ENCODE measurements around the gene TXNRD1.

Gene TXNRD1

DNA sequence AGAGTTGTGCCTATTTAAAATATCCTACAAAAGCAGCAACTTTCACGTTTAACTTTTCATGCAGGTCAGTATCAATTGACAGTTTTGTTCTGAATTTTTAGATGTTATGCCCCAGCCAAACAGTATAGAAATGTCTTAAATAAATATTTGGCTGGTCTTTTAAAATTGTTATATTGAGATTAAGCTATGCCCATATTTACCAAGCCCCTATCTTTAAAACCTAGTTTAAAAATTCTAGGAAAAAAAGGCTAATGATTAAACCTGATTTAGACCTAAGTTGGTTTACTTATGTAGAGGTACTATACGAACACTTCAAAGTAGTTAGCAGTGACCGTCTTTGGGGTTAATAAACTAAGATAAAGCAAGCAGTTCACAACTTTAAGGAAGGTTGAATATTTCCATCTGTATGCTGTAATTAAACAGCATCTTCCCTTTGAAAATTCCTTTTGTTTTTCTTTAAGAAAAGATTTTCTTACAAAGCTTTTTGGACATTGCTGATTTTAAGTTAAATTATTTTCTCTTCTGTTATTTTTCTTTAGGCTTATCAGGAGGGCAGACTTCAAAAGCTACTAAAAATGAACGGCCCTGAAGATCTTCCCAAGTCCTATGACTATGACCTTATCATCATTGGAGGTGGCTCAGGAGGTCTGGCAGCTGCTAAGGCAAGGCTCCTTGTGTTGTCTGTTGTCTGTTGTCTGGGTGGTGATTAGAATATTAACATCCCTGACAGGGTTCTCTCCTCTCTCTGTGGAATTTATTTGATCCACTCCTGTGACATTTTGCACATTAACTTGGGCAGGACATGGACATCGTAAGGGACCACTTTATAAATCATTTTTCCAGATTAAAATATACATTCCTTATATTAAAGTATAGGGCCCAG, 95.4 kb downstream of the TXNRD1 start:
- H3K36me3 ChIP-seq (replicated peaks; ENCODE audit: low read depth, low read length), result peaks cover 46% of the 10 kb centered on the region
- H3K9ac ChIP-seq (ENCODE audit: low read length), result no peak overlapping the region
- H3K4me2 ChIP-seq (ENCODE audit: low read length), result no peak overlapping the region
- H3K79me2 ChIP-seq (ENCODE audit: low read length), result peaks cover 53% of the 10 kb centered on the region
- no peaks in the 10 kb centered on the region for H3K9me3 ChIP-seq (ENCODE audit: insufficient read depth, low read length)
- H3K27ac ChIP-seq (ENCODE audit: low read length), result no peak overlapping the region
- no peaks in the 10 kb centered on the region for H3K4me1 ChIP-seq (ENCODE audit: low read length)
- H3K4me3 ChIP-seq (ENCODE audit: low read length), result no peak overlapping the region
- H3K27me3 ChIP-seq (ENCODE audit: low read depth, low read length), result no peaks in the 10 kb centered on the region
- H2AFZ ChIP-seq (ENCODE audit: low read depth, low read length), result no peak overlapping the region
- peaks cover 24% of the 10 kb centered on the region for H4K20me1 ChIP-seq (ENCODE audit: insufficient read depth, low read length)
- TF ChIP-seq EZH2phosphoT487 (IDR thresholded peaks at IDR 0.05; ENCODE audit: low read depth), result no peak
- TF ChIP-seq, protein P1, sequence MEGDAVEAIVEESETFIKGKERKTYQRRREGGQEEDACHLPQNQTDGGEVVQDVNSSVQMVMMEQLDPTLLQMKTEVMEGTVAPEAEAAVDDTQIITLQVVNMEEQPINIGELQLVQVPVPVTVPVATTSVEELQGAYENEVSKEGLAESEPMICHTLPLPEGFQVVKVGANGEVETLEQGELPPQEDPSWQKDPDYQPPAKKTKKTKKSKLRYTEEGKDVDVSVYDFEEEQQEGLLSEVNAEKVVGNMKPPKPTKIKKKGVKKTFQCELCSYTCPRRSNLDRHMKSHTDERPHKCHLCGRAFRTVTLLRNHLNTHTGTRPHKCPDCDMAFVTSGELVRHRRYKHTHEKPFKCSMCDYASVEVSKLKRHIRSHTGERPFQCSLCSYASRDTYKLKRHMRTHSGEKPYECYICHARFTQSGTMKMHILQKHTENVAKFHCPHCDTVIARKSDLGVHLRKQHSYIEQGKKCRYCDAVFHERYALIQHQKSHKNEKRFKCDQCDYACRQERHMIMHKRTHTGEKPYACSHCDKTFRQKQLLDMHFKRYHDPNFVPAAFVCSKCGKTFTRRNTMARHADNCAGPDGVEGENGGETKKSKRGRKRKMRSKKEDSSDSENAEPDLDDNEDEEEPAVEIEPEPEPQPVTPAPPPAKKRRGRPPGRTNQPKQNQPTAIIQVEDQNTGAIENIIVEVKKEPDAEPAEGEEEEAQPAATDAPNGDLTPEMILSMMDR (IDR thresholded peaks at IDR 0.05; ENCODE audit: low read depth, low read length), result no peak

DNA sequence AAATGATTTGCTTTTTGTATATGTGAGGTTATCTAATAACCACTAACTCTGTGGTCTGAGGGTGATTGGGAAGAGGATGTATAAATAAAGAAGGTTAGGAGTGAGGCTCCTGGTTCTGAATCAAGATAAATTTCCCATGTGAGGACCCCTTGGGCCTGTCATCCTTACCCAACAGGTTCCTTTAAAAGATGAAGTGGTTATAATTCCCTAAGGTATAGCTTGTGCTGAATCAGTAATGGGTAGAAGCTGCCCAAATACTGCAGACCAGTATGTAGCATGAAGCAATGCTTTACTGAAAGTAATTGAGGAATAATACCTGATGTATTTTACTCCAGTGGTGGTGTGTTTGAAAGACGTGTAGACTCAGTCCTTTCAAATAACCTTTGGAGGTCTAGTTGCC, 96.6 kb downstream of the TXNRD1 start:
- H3K4me3 ChIP-seq (ENCODE audit: low read length), result no peak overlapping the region
- H3K4me1 ChIP-seq (ENCODE audit: low read length), result no peaks in the 10 kb centered on the region
- no peak overlapping the region for H2AFZ ChIP-seq (ENCODE audit: low read depth, low read length)
- no peak overlapping the region for H3K9ac ChIP-seq (ENCODE audit: low read length)
- peaks cover 14% of the 10 kb centered on the region for H4K20me1 ChIP-seq (ENCODE audit: insufficient read depth, low read length)
- H3K9me3 ChIP-seq (ENCODE audit: insufficient read depth, low read length), result no peaks in the 10 kb centered on the region
- peaks cover 41% of the 10 kb centered on the region for H3K79me2 ChIP-seq (ENCODE audit: low read length)
- H3K4me2 ChIP-seq (ENCODE audit: low read length), result no peak overlapping the region
- H3K27me3 ChIP-seq (ENCODE audit: low read depth, low read length), result no peaks in the 10 kb centered on the region
- H3K36me3 ChIP-seq (replicated peaks; ENCODE audit: low read depth, low read length), result peaks cover 50% of the 10 kb centered on the region
- no peak for TF ChIP-seq EZH2phosphoT487 (IDR thresholded peaks at IDR 0.05; ENCODE audit: low read depth)
- TF ChIP-seq, protein P1 (IDR thresholded peaks at IDR 0.05; ENCODE audit: low read depth, low read length), result no peak
- H3K27ac ChIP-seq (ENCODE audit: low read length), result no peak overlapping the region

DNA sequence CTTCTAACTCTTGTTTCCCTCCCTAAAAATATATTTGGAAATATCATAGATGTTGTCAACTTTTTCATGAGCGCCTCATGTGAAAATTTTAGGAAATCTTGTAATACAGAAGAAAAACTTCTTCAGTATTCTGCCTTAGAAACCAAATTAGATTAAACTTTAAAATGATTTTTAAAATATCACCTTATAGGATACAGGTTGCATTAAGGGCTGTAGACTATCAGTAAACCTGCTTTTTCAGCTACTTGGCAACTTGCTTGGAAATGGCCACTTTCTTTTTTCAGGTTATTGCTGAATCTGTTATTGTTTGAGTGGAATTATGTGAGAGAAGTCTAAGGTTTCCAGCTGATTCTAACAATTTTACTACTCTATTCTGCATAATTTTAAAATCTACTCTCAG, 97.1 kb downstream of the TXNRD1 start:
- no peak for TF ChIP-seq EZH2phosphoT487 (IDR thresholded peaks at IDR 0.05; ENCODE audit: low read depth)
- TF ChIP-seq, protein P1 (IDR thresholded peaks at IDR 0.05; ENCODE audit: low read depth, low read length), result no peak
- H3K9me3 ChIP-seq (ENCODE audit: insufficient read depth, low read length), result no peaks in the 10 kb centered on the region
- H3K4me1 ChIP-seq (ENCODE audit: low read length), result no peaks in the 10 kb centered on the region
- H3K36me3 ChIP-seq (replicated peaks; ENCODE audit: low read depth, low read length), result peaks cover 53% of the 10 kb centered on the region
- H3K79me2 ChIP-seq (ENCODE audit: low read length), result peaks cover 36% of the 10 kb centered on the region
- H3K27me3 ChIP-seq (ENCODE audit: low read depth, low read length), result no peaks in the 10 kb centered on the region
- no peak overlapping the region for H2AFZ ChIP-seq (ENCODE audit: low read depth, low read length)
- H4K20me1 ChIP-seq (ENCODE audit: insufficient read depth, low read length), result peaks cover 9% of the 10 kb centered on the region
- H3K9ac ChIP-seq (ENCODE audit: low read length), result no peak overlapping the region
- H3K4me2 ChIP-seq (ENCODE audit: low read length), result no peak overlapping the region
- no peak overlapping the region for H3K4me3 ChIP-seq (ENCODE audit: low read length)
- H3K27ac ChIP-seq (ENCODE audit: low read length), result no peak overlapping the region

DNA sequence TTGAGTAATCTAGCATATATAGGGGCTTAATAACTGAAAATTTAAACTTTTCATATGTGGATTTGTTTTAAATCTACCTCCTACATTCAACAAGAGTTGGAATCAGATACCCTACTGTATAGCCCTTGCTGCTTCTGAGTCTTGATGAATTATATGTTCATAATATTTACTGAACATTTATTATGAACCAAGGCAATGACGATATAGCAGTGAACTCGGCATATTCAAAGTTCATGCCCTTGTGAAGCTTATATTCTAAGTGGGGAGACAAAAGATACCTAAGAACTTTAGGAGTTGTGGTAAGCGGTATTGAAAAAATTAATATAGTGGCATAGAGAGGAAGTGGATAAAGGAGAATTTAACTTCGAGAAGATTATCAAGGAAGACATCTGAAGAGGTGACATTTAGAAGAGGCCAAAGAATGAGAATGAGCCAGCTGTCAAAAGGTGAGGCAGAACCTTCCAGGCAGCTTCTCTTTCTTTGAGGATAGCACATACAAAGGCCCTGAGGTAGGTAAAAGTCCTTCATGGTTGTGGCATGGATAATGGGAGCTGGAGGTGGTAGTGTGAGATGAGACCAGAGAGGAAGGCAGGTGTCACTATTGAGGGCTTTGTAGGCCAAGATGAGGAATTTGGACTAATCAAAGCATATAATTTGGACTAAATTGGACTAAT, 98.1 kb downstream of the TXNRD1 start:
- no peaks in the 10 kb centered on the region for H3K4me1 ChIP-seq (ENCODE audit: low read length)
- no peak for TF ChIP-seq EZH2phosphoT487 (IDR thresholded peaks at IDR 0.05; ENCODE audit: low read depth)
- TF ChIP-seq, protein P1 (IDR thresholded peaks at IDR 0.05; ENCODE audit: low read depth, low read length), result no peak
- no peak overlapping the region for H3K4me3 ChIP-seq (ENCODE audit: low read length)
- H3K36me3 ChIP-seq (replicated peaks; ENCODE audit: low read depth, low read length), result peaks cover 57% of the 10 kb centered on the region
- H3K27ac ChIP-seq (ENCODE audit: low read length), result no peak overlapping the region
- H3K27me3 ChIP-seq (ENCODE audit: low read depth, low read length), result no peaks in the 10 kb centered on the region
- peaks cover 9% of the 10 kb centered on the region for H4K20me1 ChIP-seq (ENCODE audit: insufficient read depth, low read length)
- peaks cover 26% of the 10 kb centered on the region for H3K79me2 ChIP-seq (ENCODE audit: low read length)
- no peak overlapping the region for H3K4me2 ChIP-seq (ENCODE audit: low read length)
- H2AFZ ChIP-seq (ENCODE audit: low read depth, low read length), result no peak overlapping the region
- no peak overlapping the region for H3K9ac ChIP-seq (ENCODE audit: low read length)
- H3K9me3 ChIP-seq (ENCODE audit: insufficient read depth, low read length), result no peaks in the 10 kb centered on the region

Data from OCI-LY3 (cell line).